Right renal cortex interstitium (tissue), 3 donors: ENCODE data around the gene POPDC2. TPM values are rescaled to one million over a fixed set of nuclear protein-coding genes. Genes with fewer than 3 reads are reported as not detected.
A peak's percentile ranks its signal among the peaks of the same experiment; 100 is the strongest.

Source experiments
- DNase-seq, 3 donors: peaks; one replicate each; pipeline ENCODE4 v3.0.0-alpha.2; 2013; ENCODE audit warnings: low read depth in 3 of 3, low spot score in 2 of 3
- polyA plus RNA-seq, 3 donors: library from polyadenylated mRNA; unstranded; fragments of 120-200 nt; gene quantifications; one replicate each; pipeline ENCODE4 v1.2.1, GENCODE V29; 2013; ENCODE audit not compliant: insufficient read length in 3 of 3

POPDC2 gene
- polyA plus RNA-seq, 3 donors: 3.8 to 4.5 (median 4.5) TPM

GRCh38 chr3:119672776-119673175, 12.4 kb upstream of the POPDC2 start:
- no peak for DNase-seq

GRCh38 chr3:119669906-119670570, 9.6 kb upstream of the POPDC2 start:
- DNase-seq: no peak

- DNase-seq: no peak
These were observed 5.7 kb upstream of the POPDC2 start for GRCh38 chr3:119665954-119666559.

- DNase-seq: no peak
These were observed 4.5 kb upstream of the POPDC2 start for GRCh38 chr3:119664850-119665379.

GRCh38 chr3:119664370-119664769, 4.0 kb upstream of the POPDC2 start:
- no peak for DNase-seq

- no peak for DNase-seq
These were observed 3.5 kb upstream of the POPDC2 start for GRCh38 chr3:119663885-119664284.

GRCh38 chr3:119662604-119663373, 2.4 kb upstream of the POPDC2 start:
- no peak for DNase-seq

GRCh38 chr3:119659606-119660291, 640 bp downstream of the POPDC2 start:
- DNase-seq: no peak

- no peak for DNase-seq
These were observed 1.4 kb downstream of the POPDC2 start for GRCh38 chr3:119658994-119659393.

- no peak for DNase-seq
These were observed 2.3 kb downstream of the POPDC2 start for GRCh38 chr3:119657887-119658702.

- no peak for DNase-seq
These were observed 6.5 kb downstream of the POPDC2 start for GRCh38 chr3:119653876-119654275.

- no peak for DNase-seq
These were observed 7.9 kb downstream of the POPDC2 start for GRCh38 chr3:119652306-119653033.

- DNase-seq: no peak
These were observed 10.6 kb downstream of the POPDC2 start for GRCh38 chr3:119649761-119650160.

- no peak for DNase-seq
These were observed 12.4 kb downstream of the POPDC2 start for GRCh38 chr3:119647843-119648575.

- peak in 1 of 3 donors; percentile 32 for DNase-seq
These were observed 13.2 kb downstream of the POPDC2 start for GRCh38 chr3:119647171-119647570.

- no peak for DNase-seq
These were observed 14.6 kb downstream of the POPDC2 start for GRCh38 chr3:119645813-119646212.

- DNase-seq: no peak
These were observed 15.9 kb downstream of the POPDC2 start for GRCh38 chr3:119644481-119644880.

GRCh38 chr3:119643528-119643927, 16.9 kb downstream of the POPDC2 start:
- no peak for DNase-seq
